Spleen (tissue), 13 donors: ENCODE measurements around the gene ZNF618. TPM values are rescaled to one million over a fixed set of nuclear protein-coding genes. Genes with fewer than 3 reads are reported as not detected.

Source experiments
- DNase-seq: peaks from one replicate; pipeline ENCODE4 v3.0.0-alpha.2; 2020
- H3K27ac ChIP-seq, 8 donors: fragments of 200-600 bp; sonication (generic) in 7 of 8; 1 replicate in 4 of 8; 2 replicates in 4 of 8; pipeline versions ENCODE4 v1.5.0 to v1.8.0; 2016 to 2021; ENCODE audit warnings: inconsistent platforms in 4 of 8, mild to moderate bottlenecking in 4 of 8, moderate library complexity in 1 of 8
- H3K27me3 ChIP-seq, 7 donors: fragments of 200-600 bp; sonication (generic) in 6 of 7; replicated peaks in 1 of 7; 1 replicate in 4 of 7; 2 replicates in 3 of 7; pipeline versions ENCODE4 v1.5.0 to v1.8.0; 2016 to 2021; ENCODE audit warnings: inconsistent platforms in 3 of 7, mild to moderate bottlenecking in 1 of 7
- H3K36me3 ChIP-seq, 6 donors: fragments of 200-600 bp; sonication (generic) in 5 of 6; 1 replicate in 4 of 6; 2 replicates in 2 of 6; pipeline versions ENCODE4 v1.5.0 to v1.8.0; 2016 to 2021; ENCODE audit warnings: inconsistent platforms in 2 of 6
- H3K4me1 ChIP-seq, 6 donors: fragments of 200-600 bp; sonication (generic) in 5 of 6; 1 replicate in 3 of 6; 2 replicates in 3 of 6; pipeline versions ENCODE4 v1.5.0 to v1.8.0; 2016 to 2021; ENCODE audit warnings: inconsistent platforms in 3 of 6
- H3K4me3 ChIP-seq, 8 donors: fragments of 200-600 bp; sonication (generic) in 7 of 8; 1 replicate in 4 of 8; 2 replicates in 4 of 8; pipeline versions ENCODE4 v1.5.0 to v1.8.0; 2016 to 2021; ENCODE audit warnings: inconsistent platforms in 4 of 8, mild to moderate bottlenecking in 4 of 8, moderate library complexity in 2 of 8
- H3K9me3 ChIP-seq, 8 donors: fragments of 200-600 bp; sonication (generic) in 7 of 8; 1 replicate in 4 of 8; 2 replicates in 4 of 8; pipeline versions ENCODE4 v1.5.0 to v1.8.0; 2016 to 2021; ENCODE audit warnings: inconsistent platforms in 4 of 8
- CTCF ChIP-seq, 11 experiments: fragments of 200-600 bp in 7 of 11; fragments of 450-650 bp in 4 of 11; sonication (generic) in 4 of 11; IDR thresholded peaks in 8 of 11; conservative IDR thresholded peaks in 3 of 11; 1 replicate in 7 of 11; 2 replicates in 4 of 11; pipeline versions ENCODE4 v1.4.0 to v1.8.0; 2016 to 2021; ENCODE audit warnings: antibody characterized with exemption in 11 of 11, inconsistent platforms in 4 of 11, mild to moderate bottlenecking in 1 of 11
- POLR2A ChIP-seq, 3 donors: fragments of 450-650 bp; IDR thresholded peaks; one replicate each; pipeline ENCODE4 v1.5.1; 2017; ENCODE audit warnings: antibody characterized with exemption in 3 of 3, mild to moderate bottlenecking in 1 of 3
- POLR2AphosphoS5 ChIP-seq, 3 donors: sonication (generic); formaldehyde crosslinking; IDR thresholded peaks; one replicate each; pipeline ENCODE4 v1.5.1; 2017; ENCODE audit warnings: antibody characterized with exemption in 3 of 3
- WGBS, 5 donors: extraction: QIAGEN DNeasy Blood & Tissue Kit in 3 of 5; methylation state at CpG; one replicate each; pipeline versions ENCODE4 v1.1.5 to v1.1.7; 2013 to 2018; 5-methylcytosine and 5-hydroxymethylcytosine counted together
- intact Hi-C: fragments of 100-400 bp; cut with DNase I; formaldehyde crosslinking; loops from one replicate; pipeline ENCODE4 v1.15.0; 2023; ENCODE audit warnings: low total_unique reads
- long read RNA-seq, 2 donors: transcript quantifications; one replicate each; lab custom pipeline, GENCODE V29; 2026
- polyA plus RNA-seq, 3 donors: library from polyadenylated mRNA; stranded (reverse); fragments of 200-250 nt; gene quantifications; one replicate each; pipeline ENCODE4 v1.2.1, GENCODE V29; 2013
- total RNA-seq, 7 donors: library from RNA; depleted of rRNA in 3 of 7; stranded (reverse); fragments of >200 nt in 3 of 7; fragmentation: NEBNext Ultra II Directional in 4 of 7; extraction: Animal tissue kit (Norgen Biotek cat#: 25700) in 4 of 7; gene quantifications; one replicate each; pipeline versions ENCODE4 v1.1.0 to v1.2.1, GENCODE V29; 2016 to 2021
- donor health status: healthy with polysubstance abuse.
- donor health status: DM: no; HTN: no; CAD: no; lungs with moderate emphysema.
- donor health status: DM: no; HTN: no; CAD: no.
- donor health status: Bipolar disorder and iron deficiency.
- donor health status: healthy.
- donor health status: DM: no; HTN: no; CAD: no.
- donor health status: DM: yes; HTN: yes; CAD: no.

Gene ZNF618
- 10 to 100 TPM in 4 of 7 donors, 1 to 10 TPM in 3; 5.2 to 14.8 (median 10.9) TPM for total RNA-seq
- 1 to 10 TPM in 2 of 3 donors, under 1 TPM in 1; 0.58 to 2.4 (median 1.0) TPM for polyA plus RNA-seq
- long read RNA-seq, donor 1, result 0 reads
- long read RNA-seq, donor 2, full-length matches to known transcripts, result 1 of 1 reads
- long read RNA-seq, donor 2, partial matches to known transcripts, result 0 of 1 reads
- long read RNA-seq, donor 2, other reads (novel, unspliced or antisense), result 0 of 1 reads

DNA sequence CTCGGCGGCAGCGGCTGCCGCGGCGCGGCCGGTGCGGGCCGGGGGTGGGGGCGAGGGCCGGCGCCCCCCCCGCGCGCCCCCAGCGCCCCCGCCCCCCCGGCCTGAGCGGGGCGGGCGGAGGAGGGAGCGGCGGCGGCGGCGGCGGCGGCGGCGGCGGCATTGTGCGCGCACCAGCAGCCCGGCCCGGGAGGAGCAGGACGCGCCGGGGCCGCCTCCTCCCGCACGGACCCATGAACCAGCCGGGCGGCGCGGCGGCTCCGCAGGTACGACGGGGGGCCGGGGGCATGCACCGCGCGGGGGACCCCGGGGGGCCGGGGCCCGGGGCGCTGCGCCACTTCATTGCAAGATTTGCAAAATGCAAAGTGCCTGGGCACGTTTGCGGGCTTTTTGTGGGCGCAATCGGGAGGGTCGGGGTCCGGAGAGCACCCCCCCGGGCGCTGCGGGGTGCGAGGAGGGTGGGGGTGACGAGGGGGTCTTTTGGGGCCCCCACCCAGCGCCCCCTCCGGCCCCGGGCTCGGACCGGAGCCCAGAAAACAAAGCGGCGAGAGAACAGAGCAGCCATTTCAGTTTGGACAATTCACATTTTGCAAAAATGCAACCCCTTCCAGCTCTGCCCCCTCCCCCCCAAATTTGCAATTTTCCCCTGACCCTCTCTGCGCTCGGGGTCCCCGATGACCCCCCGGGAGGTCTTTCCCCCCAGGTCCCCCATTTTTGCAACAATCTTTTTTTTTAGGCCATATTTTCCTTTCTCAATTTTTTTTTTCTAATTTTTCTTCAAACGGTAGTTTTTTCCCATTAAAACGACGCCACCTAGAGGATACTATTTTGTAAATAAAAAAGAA is at the start of gene ZNF618:
ZNF618 (plus strand) TSS at position 159 of the 842 bp plus-strand sequence; CDS start at position 231, 72 bp downstream.
- H3K27ac ChIP-seq, result peak within 1 kb of the TSS; percentile 4 to 86 (median 80)
- WGBS, 5 donors, result 1% methylated on average over 25 to 83 of the region's 84 CpGs
- H3K9me3 ChIP-seq, result no peaks in the 10 kb centered on the region
- no peaks in the 10 kb centered on the region for H3K36me3 ChIP-seq
- H3K4me3 ChIP-seq, result peak within 1 kb of the TSS; percentile 70 to 96 (median 84)
- TF ChIP-seq CTCF (IDR thresholded peaks at IDR 0.05 in 8 of 11, conservative IDR thresholded peaks at IDR 0.05 in 3 of 11) (peak in 6 of 11 experiments; percentile 38 to 53 (median 44)), POLR2A (IDR thresholded peaks at IDR 0.05) (no peak)
- intact Hi-C loops, result no loop called here
- H3K4me1 ChIP-seq, result peaks cover 4 to 45% (median 25%) of the 10 kb centered on the region in 6 donors
- peak; percentile 83 for DNase-seq
- peaks cover 0 to 16% (median 0%) of the 10 kb centered on the region in 7 donors for H3K27me3 ChIP-seq

DNA sequence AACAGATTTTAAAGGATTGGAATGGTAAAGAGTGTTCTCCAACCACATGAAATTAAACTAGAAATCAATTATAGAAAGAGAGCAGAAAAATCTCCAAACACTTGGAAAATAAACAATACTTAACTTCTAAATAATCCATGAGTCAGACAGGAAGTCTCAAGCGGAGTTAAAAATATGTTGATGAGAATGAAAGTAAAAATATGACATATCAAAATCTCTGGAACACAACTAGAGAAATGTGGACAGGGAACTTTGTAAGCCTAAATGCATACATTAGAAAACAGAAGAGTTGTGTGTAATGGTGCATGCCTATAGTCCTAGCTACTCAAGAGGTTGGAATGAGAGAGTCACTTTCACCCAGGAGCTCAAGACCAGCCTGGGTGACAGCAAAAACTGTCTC is 47.9 kb upstream of the ZNF618 start:
- H3K4me3 ChIP-seq, result no peak overlapping the region
- H3K9me3 ChIP-seq, result peaks cover 0 to 53% (median 27%) of the 10 kb centered on the region in 8 donors
- no peaks in the 10 kb centered on the region for H3K36me3 ChIP-seq
- H3K4me1 ChIP-seq, result peaks cover 0 to 5% (median 0%) of the 10 kb centered on the region in 6 donors
- H3K27ac ChIP-seq, result peak overlapping the region in 3 of 8 donors; percentile 12 to 42 (median 25)
- no peaks in the 10 kb centered on the region for H3K27me3 ChIP-seq
- WGBS, 5 donors, result 2 to 13% (median 8%) methylated on average over 1 of the region's 1 CpG
- intact Hi-C loops, result no loop called here
- no peak for TF ChIP-seq POLR2A (IDR thresholded peaks at IDR 0.05)
- no peak for TF ChIP-seq POLR2AphosphoS5 (IDR thresholded peaks at IDR 0.05)
- TF ChIP-seq CTCF (IDR thresholded peaks at IDR 0.05 in 8 of 11, conservative IDR thresholded peaks at IDR 0.05 in 3 of 11), result no peak
- no peak for DNase-seq

- H3K9me3 ChIP-seq, result peaks cover 0 to 24% (median 16%) of the 10 kb centered on the region in 8 donors
- no peak overlapping the region for H3K4me3 ChIP-seq
- no peaks in the 10 kb centered on the region for H3K36me3 ChIP-seq
- 81 to 96% (median 91%) methylated on average over 3 of the region's 3 CpGs for WGBS, 5 donors
- H3K27me3 ChIP-seq, result no peaks in the 10 kb centered on the region
- no peak for DNase-seq
- H3K4me1 ChIP-seq, result no peaks in the 10 kb centered on the region
- intact Hi-C loops, result no loop called here
- H3K27ac ChIP-seq, result no peak overlapping the region
- TF ChIP-seq POLR2AphosphoS5 (IDR thresholded peaks at IDR 0.05), result no peak
- no peak for TF ChIP-seq POLR2A (IDR thresholded peaks at IDR 0.05)
- no peak for TF ChIP-seq CTCF (IDR thresholded peaks at IDR 0.05 in 8 of 11, conservative IDR thresholded peaks at IDR 0.05 in 3 of 11)
These were observed 38.8 kb upstream of the ZNF618 start for GRCh38 chr9:113837334-113837733.

- no peak for TF ChIP-seq CTCF (IDR thresholded peaks at IDR 0.05 in 8 of 11, conservative IDR thresholded peaks at IDR 0.05 in 3 of 11)
- no peak for TF ChIP-seq POLR2AphosphoS5 (IDR thresholded peaks at IDR 0.05)
- TF ChIP-seq POLR2A (IDR thresholded peaks at IDR 0.05), result no peak
- Histone ChIP-seq H3K9me3 (peaks cover 3 to 24% (median 10%) of the 10 kb centered on the region in 8 donors), H3K4me3 (no peak overlapping the region), H3K27me3 (no peaks in the 10 kb centered on the region), H3K36me3 (no peaks in the 10 kb centered on the region), H3K27ac (no peak overlapping the region), H3K4me1 (no peaks in the 10 kb centered on the region)
- intact Hi-C loops, result no loop called here
- no peak for DNase-seq
- whole genome bisulfite sequencing, 5 donors, result 80 to 90% (median 88%) methylated on average over 3 of the region's 3 CpGs
These were observed 34.0 kb upstream of the ZNF618 start for GRCh38 chr9:113842086-113842485.
